T-helper 2 cell treated with Interferon-gamma antibody and Interleukin-4, amounts not matched to agents 5 μg/mL and 100 μg/mL, for 36 hours (primary cell): ENCODE data around the gene PRB4.
"Not testable (repeated sequence)": the region's sequence is repeated elsewhere in the genome, so short reads cannot be mapped to it uniquely, and the experiment has no call there.

Experiments
- DNase-seq: peaks from one replicate; pipeline ENCODE4 v3.0.0; 2021; ENCODE audit warnings: low spot score
- H3K27ac Mint-ChIP-seq: one replicate; pipeline ENCODE4 v1.8.0; 2021; ENCODE audit warnings: mild to moderate bottlenecking, mixed read lengths
- H3K27me3 Mint-ChIP-seq: one replicate; pipeline ENCODE4 v1.8.0; 2021; ENCODE audit warnings: low read depth, mixed read lengths
- H3K36me3 Mint-ChIP-seq: one replicate; pipeline ENCODE4 v1.8.0; 2021; ENCODE audit warnings: low read depth, mixed read lengths
- H3K4me1 Mint-ChIP-seq: one replicate; pipeline ENCODE4 v1.8.0; 2021; ENCODE audit warnings: low read depth, mixed read lengths
- H3K4me3 Mint-ChIP-seq: one replicate; pipeline ENCODE4 v1.8.0; 2022; ENCODE audit warnings: mild to moderate bottlenecking, moderate library complexity, mixed read lengths
- H3K9me3 Mint-ChIP-seq: one replicate; pipeline ENCODE4 v1.8.0; 2021; ENCODE audit warnings: mixed read lengths

The PRB4 gene

GRCh38 chr12:11310336-11310735 lies at the start of gene PRB4:
PRB4 (minus strand) TSS chr12:11310436; CDS start chr12:11310398, 38 bp downstream.
- no peaks in the 10 kb centered on the region for H3K9me3 Mint-ChIP-seq
- DNase-seq = no peak
- H3K4me1 Mint-ChIP-seq = no peaks in the 10 kb centered on the region
- no peak within 1 kb of the TSS for H3K4me3 Mint-ChIP-seq
- no peaks in the 10 kb centered on the region for H3K36me3 Mint-ChIP-seq
- H3K27ac Mint-ChIP-seq = no peak within 1 kb of the TSS
- H3K27me3 Mint-ChIP-seq = no peaks in the 10 kb centered on the region

- not testable (repeated sequence) for H3K4me1 Mint-ChIP-seq, H3K36me3 Mint-ChIP-seq, H3K4me3 Mint-ChIP-seq, H3K27ac Mint-ChIP-seq, DNase-seq, H3K9me3 Mint-ChIP-seq
- peaks cover 10% of the 10 kb centered on the region for H3K27me3 Mint-ChIP-seq
Observed at GRCh38 chr12:11351736-11352135, 41.5 kb upstream of the PRB4 start.

- Mint-ChIP-seq H3K27me3 (no peaks in the 10 kb centered on the region), H3K9me3 (no peaks in the 10 kb centered on the region), H3K27ac (no peak overlapping the region), H3K4me3 (no peak overlapping the region), H3K36me3 (no peaks in the 10 kb centered on the region), H3K4me1 (no peaks in the 10 kb centered on the region)
- DNase-seq = no peak
Observed at GRCh38 chr12:11348439-11348838, 38.2 kb upstream of the PRB4 start.

GRCh38 chr12:11347810-11348209 lies 37.6 kb upstream of the PRB4 start:
- no peaks in the 10 kb centered on the region for H3K4me1 Mint-ChIP-seq
- no peaks in the 10 kb centered on the region for H3K36me3 Mint-ChIP-seq
- no peak overlapping the region for H3K4me3 Mint-ChIP-seq
- DNase-seq = no peak
- no peaks in the 10 kb centered on the region for H3K9me3 Mint-ChIP-seq
- H3K27me3 Mint-ChIP-seq = no peaks in the 10 kb centered on the region
- H3K27ac Mint-ChIP-seq = no peak overlapping the region

- Mint-ChIP-seq H3K27me3 (no peaks in the 10 kb centered on the region), H3K9me3 (no peaks in the 10 kb centered on the region), H3K36me3 (no peaks in the 10 kb centered on the region), H3K27ac (no peak overlapping the region), H3K4me1 (no peaks in the 10 kb centered on the region), H3K4me3 (no peak overlapping the region)
- no peak for DNase-seq
Observed at GRCh38 chr12:11344500-11344899, 34.3 kb upstream of the PRB4 start.

- Mint-ChIP-seq H3K9me3 (no peaks in the 10 kb centered on the region), H3K36me3 (no peaks in the 10 kb centered on the region), H3K4me3 (no peak overlapping the region), H3K4me1 (no peaks in the 10 kb centered on the region), H3K27ac (no peak overlapping the region), H3K27me3 (no peaks in the 10 kb centered on the region)
- no peak for DNase-seq
Observed at GRCh38 chr12:11324426-11324825, 14.2 kb upstream of the PRB4 start.

GRCh38 chr12:11321980-11322379 lies 11.7 kb upstream of the PRB4 start:
- H3K4me3 Mint-ChIP-seq = no peak overlapping the region
- H3K4me1 Mint-ChIP-seq = no peaks in the 10 kb centered on the region
- H3K27me3 Mint-ChIP-seq = no peaks in the 10 kb centered on the region
- peaks cover 9% of the 10 kb centered on the region for H3K9me3 Mint-ChIP-seq
- DNase-seq = no peak
- no peaks in the 10 kb centered on the region for H3K36me3 Mint-ChIP-seq
- H3K27ac Mint-ChIP-seq = no peak overlapping the region

- DNase-seq = no peak
- Mint-ChIP-seq H3K27me3 (no peaks in the 10 kb centered on the region), H3K36me3 (no peaks in the 10 kb centered on the region), H3K27ac (no peak overlapping the region), H3K4me3 (no peak overlapping the region), H3K9me3 (no peaks in the 10 kb centered on the region), H3K4me1 (no peaks in the 10 kb centered on the region)
Observed at GRCh38 chr12:11307143-11307542, 3.1 kb downstream of the PRB4 start.

- H3K27me3 Mint-ChIP-seq = no peaks in the 10 kb centered on the region
- H3K36me3 Mint-ChIP-seq = no peaks in the 10 kb centered on the region
- H3K4me3 Mint-ChIP-seq = no peak overlapping the region
- H3K27ac Mint-ChIP-seq = no peak overlapping the region
- no peaks in the 10 kb centered on the region for H3K4me1 Mint-ChIP-seq
- DNase-seq = no peak
- no peaks in the 10 kb centered on the region for H3K9me3 Mint-ChIP-seq
Observed at GRCh38 chr12:11273449-11273848, 36.8 kb downstream of the PRB4 start.

- H3K4me3 Mint-ChIP-seq = no peak within 1 kb of the TSS
- no peaks in the 10 kb centered on the region for H3K4me1 Mint-ChIP-seq
- H3K36me3 Mint-ChIP-seq = no peaks in the 10 kb centered on the region
- DNase-seq = no peak
- no peak within 1 kb of the TSS for H3K27ac Mint-ChIP-seq
- no peaks in the 10 kb centered on the region for H3K27me3 Mint-ChIP-seq
- no peaks in the 10 kb centered on the region for H3K9me3 Mint-ChIP-seq
Observed at GRCh38 chr12:11269607-11270006, 40.6 kb downstream of the PRB4 start, which contains the start of gene PRB3. PRB3 (minus strand) TSS chr12:11269707; CDS start chr12:11269669, 38 bp downstream.

GRCh38 chr12:11264501-11264900 lies 45.7 kb downstream of the PRB4 start:
- Mint-ChIP-seq H3K9me3 (peaks cover 5% of the 10 kb centered on the region), H3K36me3 (no peaks in the 10 kb centered on the region), H3K4me1 (no peaks in the 10 kb centered on the region), H3K4me3 (no peak overlapping the region), H3K27ac (no peak overlapping the region), H3K27me3 (no peaks in the 10 kb centered on the region)
- DNase-seq = no peak
